ENCODE measurements around the gene OR2AE1. TPM values are rescaled to one million over a fixed set of nuclear protein-coding genes. Genes with fewer than 3 reads are reported as not detected.

OR2AE1 gene
- total and polyA plus RNA-seq, 9 of the 15 experiments (the other 6 are each of a cell fraction or from before 2014, with no cell fraction given): 0.27 TPM; not detected in 8

GRCh38 chr7:99918959-99919813 lies 42.4 kb upstream of the OR2AE1 start, which contains the start of gene TRIM4 (continued):
- TF ChIP-seq E2F4 (CRISPR knock-in tag; IDR thresholded peaks at IDR 0.05; ENCODE audit: low read depth) (0 out of 2 replicates have a peak, but pooled peaks have one; percentile 61), POLR2A (conservative IDR thresholded peaks at IDR 0.05) (peak; percentile 93), SIN3A (IDR thresholded peaks at IDR 0.05; ENCODE audit: borderline replicate concordance in 2 of 2, control insufficient read depth in 1 of 2, low read depth in 2 of 2, low read length in 2 of 2) (peak; percentile 63 to 69; a peak in 3 of 4 replicates), ARID1B (IDR thresholded peaks at IDR 0.05) (0 out of 2 replicates have a peak, but pooled peaks have one; percentile 6), LEF1 (IDR thresholded peaks at IDR 0.05) (no peak), TAF15 (IDR thresholded peaks at IDR 0.05; ENCODE audit: low read depth, low read length) (no peak), HDAC2 (IDR thresholded peaks at IDR 0.05) (no peak), POLR2AphosphoS5 (IDR thresholded peaks at IDR 0.05; ENCODE audit: control insufficient read depth, insufficient read depth, low read depth, low read length) (peak; percentile 86), KAT7 (CRISPR knock-in tag; IDR thresholded peaks at IDR 0.05; ENCODE audit: borderline replicate concordance) (peak; percentile 95), CTBP1 (IDR thresholded peaks at IDR 0.05; ENCODE audit: borderline replicate concordance) (peak; percentile 60), ZNF395 (CRISPR knock-in tag; IDR thresholded peaks at IDR 0.05) (no peak), C11orf30 (IDR thresholded peaks at IDR 0.05; ENCODE audit: low read depth) (peak; percentile 87), MECOM (CRISPR knock-in tag; IDR thresholded peaks at IDR 0.05) (peak; percentile 52; the same call in 1 of the 2 replicates), SMC3 (conservative IDR thresholded peaks at IDR 0.05; ENCODE audit: insufficient read depth, low read depth, low read length) (0 out of 2 replicates have a peak, but pooled peaks have one; percentile 20), ATF7 (IDR thresholded peaks at IDR 0.05) (peak; percentile 77; the same call in 1 of the 2 replicates), HDAC6 (IDR thresholded peaks at IDR 0.05; ENCODE audit: low read depth, low read length) (no peak), MTA3 (IDR thresholded peaks at IDR 0.05; ENCODE audit: borderline replicate concordance) (peak; percentile 45; the same call in 1 of the 2 replicates), ZNF592 (IDR thresholded peaks at IDR 0.05) (peak; percentile 68), SP1 (CRISPR knock-in tag; IDR thresholded peaks at IDR 0.05) (peak; percentile 78), ARHGAP35 (IDR thresholded peaks at IDR 0.05; ENCODE audit: partially characterized antibody) (no peak), BRCA1 (IDR thresholded peaks at IDR 0.05) (no peak), BRCA1 (CRISPR knock-in tag; IDR thresholded peaks at IDR 0.05) (0 out of 2 replicates have a peak, but pooled peaks have one; percentile 86)

All from K562 (cell line).